Measurements from ENCODE around the gene MACROD2. TPM values are rescaled to one million over a fixed set of nuclear protein-coding genes. Genes with fewer than 3 reads are reported as not detected.
"Not testable (repeated sequence)": the region's sequence is repeated elsewhere in the genome, so short reads cannot be mapped to it uniquely, and the experiment has no call there.

Gene MACROD2
- total RNA-seq, 1 donor from 2014 or later: 6.7 TPM

- Mint-ChIP-seq H3K4me3 (no peak overlapping the region), H3K9me3 (no peaks in the 10 kb centered on the region)
- no peak for TF ChIP-seq CTCF (conservative IDR thresholded peaks at IDR 0.05)
Measured at GRCh38 chr20:14036567-14036966, 41.3 kb downstream of the MACROD2 start.

GRCh38 chr20:14044712-14045276 is 49.5 kb downstream of the MACROD2 start:
- H3K27me3 Mint-ChIP-seq; H3K9me3 Mint-ChIP-seq; H3K27ac Mint-ChIP-seq; H3K36me3 Mint-ChIP-seq; H3K4me1 Mint-ChIP-seq (ENCODE audit: unreplicated experiment); DNase-seq (ENCODE audit: extremely low spot score, unreplicated experiment); H3K4me3 Mint-ChIP-seq: not testable (repeated sequence)

More at GRCh38 chr20:14036567-14036966, 41.3 kb downstream of the MACROD2 start:
- Mint-ChIP-seq H3K27ac (no peak overlapping the region), H3K27me3 (no peaks in the 10 kb centered on the region), H3K4me1 (ENCODE audit: unreplicated experiment) (no peaks in the 10 kb centered on the region), H3K36me3 (no peaks in the 10 kb centered on the region)
- no peak for DNase-seq (ENCODE audit: extremely low spot score, unreplicated experiment)

DNA sequence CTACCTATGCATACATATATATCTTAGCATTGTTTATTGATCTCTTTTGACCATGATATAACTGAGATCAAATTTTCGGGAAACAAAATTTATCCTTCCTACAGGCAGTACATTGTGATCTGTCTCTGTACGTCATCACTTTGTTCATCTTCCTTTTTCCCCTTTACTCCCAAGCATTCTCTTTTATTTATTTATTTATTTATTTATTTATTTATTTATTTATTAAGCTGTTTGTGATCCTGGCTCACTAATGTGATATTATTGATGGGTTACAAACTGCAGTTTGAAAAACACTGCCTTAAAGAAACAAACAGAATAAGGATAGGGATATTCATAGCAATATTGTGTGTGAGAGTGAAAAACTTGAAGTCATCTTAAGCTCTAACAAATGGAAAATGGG is 51.2 kb downstream of the MACROD2 start:
- Mint-ChIP-seq H3K36me3 (no peaks in the 10 kb centered on the region), H3K27me3 (no peaks in the 10 kb centered on the region), H3K4me1 (ENCODE audit: unreplicated experiment) (no peaks in the 10 kb centered on the region), H3K9me3 (peaks cover 3% of the 10 kb centered on the region), H3K27ac (no peak overlapping the region), H3K4me3 (no peak overlapping the region)
- TF ChIP-seq CTCF (conservative IDR thresholded peaks at IDR 0.05): no peak
- no peak for DNase-seq (ENCODE audit: extremely low spot score, unreplicated experiment)

DNA sequence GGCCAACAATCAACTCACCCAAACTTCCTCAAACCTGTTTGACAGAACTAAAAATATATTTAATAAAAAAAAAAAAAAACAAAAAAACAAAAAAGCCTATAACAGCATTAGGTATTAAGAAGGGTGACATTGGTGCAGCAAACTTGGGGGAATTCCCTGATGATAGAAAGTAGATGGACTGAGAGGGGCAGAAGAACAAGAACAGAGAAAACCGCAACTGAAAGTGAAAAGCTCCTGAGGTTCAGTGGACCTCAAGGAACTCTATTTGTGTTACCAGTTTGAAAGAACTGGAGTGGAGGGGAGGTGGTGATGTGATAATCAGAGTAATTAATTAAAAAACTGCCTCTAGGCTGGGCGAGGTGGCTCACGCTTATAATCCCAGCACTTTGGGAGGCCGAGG is 53.8 kb downstream of the MACROD2 start:
- Mint-ChIP-seq H3K4me3 (no peak overlapping the region), H3K36me3 (no peaks in the 10 kb centered on the region), H3K27ac (no peak overlapping the region), H3K27me3 (no peaks in the 10 kb centered on the region), H3K4me1 (ENCODE audit: unreplicated experiment) (no peaks in the 10 kb centered on the region), H3K9me3 (no peaks in the 10 kb centered on the region)
- DNase-seq (ENCODE audit: extremely low spot score, unreplicated experiment): no peak
- TF ChIP-seq CTCF (conservative IDR thresholded peaks at IDR 0.05): no peak

GRCh38 chr20:14051454-14051853 is 56.1 kb downstream of the MACROD2 start:
- no peak for DNase-seq (ENCODE audit: extremely low spot score, unreplicated experiment)
- Mint-ChIP-seq H3K4me3 (no peak overlapping the region), H3K9me3 (no peaks in the 10 kb centered on the region), H3K4me1 (ENCODE audit: unreplicated experiment) (peaks cover 4% of the 10 kb centered on the region), H3K36me3 (no peaks in the 10 kb centered on the region), H3K27ac (no peak overlapping the region), H3K27me3 (no peaks in the 10 kb centered on the region)
- TF ChIP-seq CTCF (conservative IDR thresholded peaks at IDR 0.05): no peak

GRCh38 chr20:14055127-14055742 is 59.9 kb downstream of the MACROD2 start:
- Mint-ChIP-seq H3K27ac (no peak overlapping the region), H3K36me3 (no peaks in the 10 kb centered on the region), H3K4me1 (ENCODE audit: unreplicated experiment) (peaks cover 4% of the 10 kb centered on the region), H3K4me3 (no peak overlapping the region), H3K9me3 (no peaks in the 10 kb centered on the region), H3K27me3 (no peaks in the 10 kb centered on the region)
- peak; percentile 84 for TF ChIP-seq CTCF (conservative IDR thresholded peaks at IDR 0.05)
- DNase-seq (ENCODE audit: extremely low spot score, unreplicated experiment): no peak
